Sigmoid colon (tissue), 7 donors: Measurements from ENCODE around the gene AACS. TPM values are rescaled to one million over a fixed set of nuclear protein-coding genes. Genes with fewer than 3 reads are reported as not detected.

Experiments used
- DNase-seq: peaks from one replicate; pipeline ENCODE4 v3.0.0-alpha.2; 2019
- H3K27ac ChIP-seq, 4 donors: fragments of 200-600 bp; sonication (generic); one replicate each; pipeline ENCODE4 v1.5.1; 2016 to 2019; ENCODE audit warnings: mild to moderate bottlenecking in 1 of 4
- H3K27me3 ChIP-seq, 3 donors: fragments of 200-600 bp; sonication (generic); one replicate each; pipeline ENCODE4 v1.5.1; 2019; ENCODE audit warnings: mild to moderate bottlenecking in 1 of 3
- H3K36me3 ChIP-seq, 4 donors: fragments of 200-600 bp; sonication (generic); one replicate each; pipeline ENCODE4 v1.5.1; 2016 to 2019
- H3K4me1 ChIP-seq, 4 donors: fragments of 200-600 bp; sonication (generic); one replicate each; pipeline ENCODE4 v1.5.1; 2017 to 2019
- H3K4me3 ChIP-seq, 4 donors: fragments of 200-600 bp; sonication (generic); one replicate each; pipeline ENCODE4 v1.5.1; 2017 to 2019; ENCODE audit warnings: mild to moderate bottlenecking in 2 of 4, moderate library complexity in 1 of 4
- H3K9me3 ChIP-seq, 4 donors: fragments of 200-600 bp in 3 of 4; sonication (generic) in 3 of 4; one replicate each; pipeline versions ENCODE4 v1.5.1 to v1.6.1; 2013 to 2019
- EP300 ChIP-seq, 4 donors: sonication (generic); formaldehyde crosslinking; IDR thresholded peaks; one replicate each; pipeline ENCODE4 v1.6.1; 2017; ENCODE audit warnings: antibody characterized with exemption in 4 of 4
- POLR2A ChIP-seq, 2 donors: fragments of 450-650 bp; IDR thresholded peaks; one replicate each; pipeline ENCODE4 v1.6.1; 2016; ENCODE audit warnings: antibody characterized with exemption in 2 of 2, mild to moderate bottlenecking in 2 of 2, moderate library complexity in 2 of 2
- POLR2AphosphoS5 ChIP-seq, 4 donors: sonication (generic); formaldehyde crosslinking; IDR thresholded peaks; one replicate each; pipeline ENCODE4 v1.6.1; 2017; ENCODE audit warnings: antibody characterized with exemption in 4 of 4
- WGBS, 2 donors: extraction: QIAGEN DNeasy Blood & Tissue Kit; methylation state at CpG; one replicate each; pipeline ENCODE4 v1.1.7; 2013; 5-methylcytosine and 5-hydroxymethylcytosine counted together
- intact Hi-C: fragments of 100-400 bp; cut with DNase I; formaldehyde crosslinking; loops from one replicate; pipeline ENCODE4 v1.15.1; 2023
- polyA plus RNA-seq, 3 donors: library from polyadenylated mRNA; stranded (reverse); fragments of 200-250 nt; gene quantifications; one replicate each; pipeline ENCODE4 v1.2.3, GENCODE V29; 2013
- total RNA-seq, 4 donors: library from RNA; depleted of rRNA; stranded (reverse); fragments of >200 nt; gene quantifications; one replicate each; pipeline ENCODE4 v1.1.0, GENCODE V29; 2016
- TF ChIP-seq, protein P1 (sequence below), 4 experiments: fragments of 450-650 bp in 3 of 4; fragments of 200-600 bp in 1 of 4; IDR thresholded peaks; one replicate each; pipeline ENCODE4 v1.5.1; 2016 to 2019; ENCODE audit warnings: antibody characterized with exemption in 4 of 4, mild to moderate bottlenecking in 3 of 4, moderate library complexity in 2 of 4
- donor health status: healthy with polysubstance abuse.
- donor health status: Bipolar disorder and iron deficiency.
- donor health status: healthy.

AACS gene
- total and polyA plus RNA-seq, 7 donors, result 8.1 to 38.0 (median 12.7) TPM

DNA sequence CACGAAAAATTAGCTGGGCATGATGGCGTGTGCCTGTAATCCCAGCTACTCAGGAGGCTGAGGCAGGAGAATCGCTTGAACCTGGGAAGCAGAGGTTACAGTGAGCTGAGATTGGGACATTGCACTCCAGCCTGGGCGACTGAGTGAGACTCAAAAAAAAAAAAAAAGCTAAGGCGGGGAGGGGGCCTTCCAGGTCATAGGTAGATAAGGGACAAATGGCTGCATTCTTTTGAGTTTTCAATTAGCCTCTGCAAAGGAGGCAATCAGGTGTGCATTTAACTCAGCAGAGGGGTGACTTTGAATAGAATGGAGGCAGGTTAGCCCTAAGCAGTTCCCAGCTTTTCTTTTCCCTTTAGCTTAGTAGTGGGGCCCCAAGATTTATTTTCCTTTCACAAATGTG, 743 bp upstream of the AACS start:
- Histone ChIP-seq H3K27me3 (no peaks in the 10 kb centered on the region), H3K27ac (no peak overlapping the region), H3K4me1 (peaks cover 0 to 19% (median 15%) of the 10 kb centered on the region in 4 donors), H3K9me3 (no peaks in the 10 kb centered on the region), H3K36me3 (no peaks in the 10 kb centered on the region), H3K4me3 (peak overlapping the region; percentile 66 to 97 (median 78))
- intact Hi-C loops, result loop anchor here (2.0 kb wide), 1 partner anchor 72 kb away; the partner anchor contains the start of gene BRI3BP
- WGBS, 2 donors, result 51 to 54% methylated on average over 5 of the region's 5 CpGs
- no peak for DNase-seq
- TF ChIP-seq EP300 (IDR thresholded peaks at IDR 0.05), result no peak
- TF ChIP-seq, protein P1, sequence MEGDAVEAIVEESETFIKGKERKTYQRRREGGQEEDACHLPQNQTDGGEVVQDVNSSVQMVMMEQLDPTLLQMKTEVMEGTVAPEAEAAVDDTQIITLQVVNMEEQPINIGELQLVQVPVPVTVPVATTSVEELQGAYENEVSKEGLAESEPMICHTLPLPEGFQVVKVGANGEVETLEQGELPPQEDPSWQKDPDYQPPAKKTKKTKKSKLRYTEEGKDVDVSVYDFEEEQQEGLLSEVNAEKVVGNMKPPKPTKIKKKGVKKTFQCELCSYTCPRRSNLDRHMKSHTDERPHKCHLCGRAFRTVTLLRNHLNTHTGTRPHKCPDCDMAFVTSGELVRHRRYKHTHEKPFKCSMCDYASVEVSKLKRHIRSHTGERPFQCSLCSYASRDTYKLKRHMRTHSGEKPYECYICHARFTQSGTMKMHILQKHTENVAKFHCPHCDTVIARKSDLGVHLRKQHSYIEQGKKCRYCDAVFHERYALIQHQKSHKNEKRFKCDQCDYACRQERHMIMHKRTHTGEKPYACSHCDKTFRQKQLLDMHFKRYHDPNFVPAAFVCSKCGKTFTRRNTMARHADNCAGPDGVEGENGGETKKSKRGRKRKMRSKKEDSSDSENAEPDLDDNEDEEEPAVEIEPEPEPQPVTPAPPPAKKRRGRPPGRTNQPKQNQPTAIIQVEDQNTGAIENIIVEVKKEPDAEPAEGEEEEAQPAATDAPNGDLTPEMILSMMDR (IDR thresholded peaks at IDR 0.05), result no peak
- TF ChIP-seq POLR2AphosphoS5 (IDR thresholded peaks at IDR 0.05), result no peak
- no peak for TF ChIP-seq POLR2A (IDR thresholded peaks at IDR 0.05)

GRCh38 chr12:125065919-125066570, 810 bp downstream of the AACS start:
- peak overlapping the region; percentile 75 to 84 (median 78) for H3K27ac ChIP-seq
- WGBS, 2 donors, result 42 to 56% methylated on average over 18 of the region's 18 CpGs
- intact Hi-C loops, result loop anchor here (1.0 to 2.0 kb wide), 2 partner anchors 17 to 73 kb away; partner anchors contain the start of gene BRI3BP
- DNase-seq, result no peak
- H3K9me3 ChIP-seq, result no peaks in the 10 kb centered on the region
- TF ChIP-seq, protein P1 (IDR thresholded peaks at IDR 0.05), result no peak
- no peak for TF ChIP-seq POLR2A (IDR thresholded peaks at IDR 0.05)
- TF ChIP-seq POLR2AphosphoS5 (IDR thresholded peaks at IDR 0.05), result no peak
- TF ChIP-seq EP300 (IDR thresholded peaks at IDR 0.05), result no peak
- H3K4me1 ChIP-seq, result peaks cover 0 to 19% (median 15%) of the 10 kb centered on the region in 4 donors
- H3K27me3 ChIP-seq, result no peaks in the 10 kb centered on the region
- H3K36me3 ChIP-seq, result no peaks in the 10 kb centered on the region
- peak overlapping the region; percentile 66 to 97 (median 78) for H3K4me3 ChIP-seq

DNA sequence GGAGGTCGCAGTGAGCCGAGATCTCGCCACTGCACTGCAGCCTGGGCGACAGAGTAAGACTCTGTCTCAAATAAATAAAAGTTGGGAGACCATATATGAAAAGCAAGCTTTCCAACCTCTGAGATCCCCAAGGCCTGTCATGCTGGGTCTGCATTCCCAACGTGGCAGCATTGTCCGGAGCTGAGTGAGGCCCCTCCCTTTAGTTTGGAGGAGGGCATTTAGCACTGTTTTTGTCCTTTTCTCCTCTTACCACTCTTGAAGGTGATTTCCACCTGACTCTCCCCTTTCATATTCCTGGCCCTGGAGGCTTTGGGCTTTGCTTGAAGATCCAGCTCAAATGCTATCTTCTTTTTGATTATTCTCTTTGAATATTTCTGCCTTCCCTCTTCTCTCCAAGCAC, 3.2 kb downstream of the AACS start:
- no peak overlapping the region for H3K4me3 ChIP-seq
- DNase-seq, result no peak
- H3K36me3 ChIP-seq, result no peaks in the 10 kb centered on the region
- H3K27me3 ChIP-seq, result no peaks in the 10 kb centered on the region
- TF ChIP-seq, protein P1 (IDR thresholded peaks at IDR 0.05), result no peak
- TF ChIP-seq POLR2A (IDR thresholded peaks at IDR 0.05), result no peak
- no peak for TF ChIP-seq POLR2AphosphoS5 (IDR thresholded peaks at IDR 0.05)
- TF ChIP-seq EP300 (IDR thresholded peaks at IDR 0.05), result no peak
- no peak overlapping the region for H3K27ac ChIP-seq
- intact Hi-C loops, result no loop called here
- H3K4me1 ChIP-seq, result peaks cover 0 to 19% (median 15%) of the 10 kb centered on the region in 4 donors
- 89 to 90% methylated on average over 6 of the region's 6 CpGs for WGBS, 2 donors
- H3K9me3 ChIP-seq, result no peaks in the 10 kb centered on the region

- TF ChIP-seq POLR2A (IDR thresholded peaks at IDR 0.05) (no peak), POLR2AphosphoS5 (IDR thresholded peaks at IDR 0.05) (no peak)
- Histone ChIP-seq H3K27ac (no peak overlapping the region), H3K4me3 (no peak overlapping the region), H3K36me3 (no peaks in the 10 kb centered on the region), H3K4me1 (peaks cover 0 to 17% (median 10%) of the 10 kb centered on the region in 4 donors), H3K27me3 (no peaks in the 10 kb centered on the region), H3K9me3 (no peaks in the 10 kb centered on the region)
- no peak for DNase-seq
- WGBS, 2 donors, result 83 to 87% methylated on average over 8 of the region's 8 CpGs
- intact Hi-C loops, result no loop called here
Measured at GRCh38 chr12:125069616-125070015, 4.4 kb downstream of the AACS start.

DNA sequence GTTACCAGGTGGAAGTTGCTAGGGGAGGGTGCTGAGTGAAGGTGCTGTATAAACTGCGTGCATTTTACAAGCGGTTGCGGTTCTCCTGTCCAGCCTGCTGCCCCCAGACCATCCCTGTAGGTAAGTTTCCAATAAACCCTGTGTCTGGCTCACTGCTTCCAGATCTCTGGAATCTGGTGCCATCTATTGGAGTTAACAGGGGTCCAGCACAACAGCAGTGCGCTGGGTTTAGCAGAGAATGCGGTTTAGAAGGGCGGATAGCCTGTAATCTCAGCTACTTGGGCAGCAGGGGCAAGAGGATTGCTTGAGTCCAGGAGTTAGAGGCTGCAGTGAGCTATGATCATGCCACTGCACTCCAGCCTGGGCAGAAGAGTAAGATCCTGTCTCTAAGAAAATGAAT, 4.9 kb downstream of the AACS start:
- Histone ChIP-seq H3K4me3 (no peak overlapping the region), H3K4me1 (peaks cover 0 to 13% (median 7%) of the 10 kb centered on the region in 4 donors), H3K36me3 (no peaks in the 10 kb centered on the region), H3K27me3 (no peaks in the 10 kb centered on the region), H3K9me3 (no peaks in the 10 kb centered on the region), H3K27ac (no peak overlapping the region)
- WGBS, 2 donors, result 86 to 91% methylated on average over 6 of the region's 6 CpGs
- intact Hi-C loops, result no loop called here
- no peak for TF ChIP-seq POLR2AphosphoS5 (IDR thresholded peaks at IDR 0.05)
- TF ChIP-seq, protein P1 (IDR thresholded peaks at IDR 0.05), result no peak
- no peak for TF ChIP-seq POLR2A (IDR thresholded peaks at IDR 0.05)
- TF ChIP-seq EP300 (IDR thresholded peaks at IDR 0.05), result no peak
- DNase-seq, result no peak
